Endothelial cell of umbilical vein (primary cell): ENCODE measurements around the gene FAM193B. TPM values are rescaled to one million over a fixed set of nuclear protein-coding genes. Genes with fewer than 3 reads are reported as not detected.

Experiments used
- BruUV-seq: library from RNA; stranded (reverse); fragments of 400-500 nt; replicated peaks from 2 replicates; lab custom pipeline; 2021; lab: Mats Ljungman, UMichigan
- CTCF ChIA-PET: fragments of 300-600, 350-600 bp; sonication (Branson Sonifier 250); formaldehyde crosslinking; loops from one replicate; lab custom pipeline; 2021; ENCODE audit warnings: antibody characterized with exemption, inconsistent platforms; lab: Charles Lee
- POLR2A ChIA-PET: fragments of 300-600, 350-600 bp; sonication (Branson Sonifier 250); formaldehyde crosslinking; loops from one replicate; lab custom pipeline; 2021; ENCODE audit warnings: antibody characterized with exemption, inconsistent platforms; lab: Charles Lee
- DNase-seq: peaks from one replicate; pipeline ENCODE4 v3.0.0-alpha.2; 2011; ENCODE audit warnings: low read depth, low spot score
- FAIRE-seq: peaks from 2 replicates; lab custom pipeline; 2011; peaks lifted over from hg19 to GRCh38; lab: Jason Lieb, UNC
- H2AFZ ChIP-seq: 2 replicates; pipeline ENCODE4 v1.6.0; 2012; ENCODE audit warnings: low read depth, low read length, control low read depth, inconsistent platforms
- H3K27ac ChIP-seq: 2 replicates; pipeline ENCODE4 v1.5.1; 2011; ENCODE audit warnings: low read depth, mild to moderate bottlenecking, control low read depth, low read length, moderate library complexity; ENCODE audit not compliant: insufficient read depth
- H3K27me3 ChIP-seq, 2 experiments: 2 replicates each; pipeline versions ENCODE4 v1.6.0 to v1.6.1; 2011; ENCODE audit warnings: low read length in 2 of 2, mixed read lengths in 1 of 2; ENCODE audit not compliant: control insufficient read depth in 2 of 2, insufficient read depth in 2 of 2
- H3K36me3 ChIP-seq, 2 experiments: 2 replicates in 1 of 2; 3 replicates in 1 of 2; pipeline ENCODE4 v1.5.1; 2011; ENCODE audit warnings: low read length in 2 of 2, mild to moderate bottlenecking in 1 of 2, moderate library complexity in 1 of 2; ENCODE audit not compliant: control insufficient read depth in 2 of 2, insufficient read depth in 2 of 2; ENCODE audit errors: extremely low read depth in 1 of 2
- H3K4me1 ChIP-seq: 3 replicates; pipeline ENCODE4 v1.5.1; 2011; ENCODE audit warnings: mild to moderate bottlenecking, low read length; ENCODE audit not compliant: control insufficient read depth, insufficient read depth; ENCODE audit errors: extremely low read depth
- H3K4me2 ChIP-seq: 2 replicates; pipeline ENCODE4 v1.6.1; 2011; ENCODE audit warnings: low read length, control low read depth, mixed read lengths; ENCODE audit not compliant: insufficient read depth
- H3K4me3 ChIP-seq, 3 experiments: fragments of 200-600 bp in 1 of 3; sonication (generic), shearing (Covaris generic) in 1 of 3; replicated peaks in 1 of 3; 2 replicates each; pipeline ENCODE4 v1.5.1; 2011 to 2016; ENCODE audit warnings: control low read depth in 3 of 3, low read length in 3 of 3, mild to moderate bottlenecking in 2 of 3, inconsistent platforms in 1 of 3, low read depth in 1 of 3, moderate library complexity in 1 of 3; ENCODE audit not compliant: insufficient read depth in 1 of 3
- H3K79me2 ChIP-seq: 2 replicates; pipeline ENCODE4 v1.6.0; 2012; ENCODE audit warnings: low read length, inconsistent platforms; ENCODE audit not compliant: control insufficient read depth, insufficient read depth
- H3K9ac ChIP-seq: replicated peaks from 2 replicates; pipeline ENCODE3; 2011; ENCODE audit warnings: low read length, control low read depth; ENCODE audit not compliant: insufficient read depth; ENCODE audit errors: extremely low read depth
- H3K9me1 ChIP-seq: replicated peaks from 3 replicates; pipeline ENCODE4 v1.6.0; 2011; ENCODE audit warnings: mild to moderate bottlenecking, low read length; ENCODE audit not compliant: control insufficient read depth, insufficient read depth; ENCODE audit errors: extremely low read depth
- H3K9me3 ChIP-seq: replicated peaks from 2 replicates; pipeline ENCODE4 v1.5.1; 2012; ENCODE audit warnings: low read length, inconsistent platforms; ENCODE audit not compliant: control insufficient read depth, insufficient read depth
- H4K20me1 ChIP-seq: replicated peaks from 2 replicates; pipeline ENCODE3; 2011; ENCODE audit warnings: mild to moderate bottlenecking, low read length; ENCODE audit not compliant: control insufficient read depth, insufficient read depth; ENCODE audit errors: extremely low read depth
- EZH2 ChIP-seq: IDR thresholded peaks from 2 replicates; pipeline ENCODE4 v1.6.1; 2012; ENCODE audit warnings: borderline replicate concordance, low read depth, mild to moderate bottlenecking, moderate library complexity, low read length, inconsistent platforms; ENCODE audit not compliant: severe bottlenecking
- FOS ChIP-seq: IDR thresholded peaks from 2 replicates; pipeline ENCODE4 v1.6.1; 2011; ENCODE audit warnings: mild to moderate bottlenecking, low read length, moderate library complexity, borderline replicate concordance; ENCODE audit not compliant: insufficient read depth
- GATA2 ChIP-seq: IDR thresholded peaks from 2 replicates; pipeline ENCODE4 v1.7.0; 2011; ENCODE audit warnings: low read depth, mild to moderate bottlenecking, moderate library complexity, mixed read lengths, low read length; ENCODE audit not compliant: insufficient read length, insufficient read depth
- JUN ChIP-seq: IDR thresholded peaks from 2 replicates; pipeline ENCODE4 v1.6.1; 2011; ENCODE audit warnings: borderline replicate concordance, low read depth; ENCODE audit not compliant: insufficient read length, insufficient read depth
- MAX ChIP-seq: IDR thresholded peaks from 2 replicates; pipeline ENCODE4 v1.6.1; 2011; ENCODE audit not compliant: insufficient read depth, insufficient read length
- MYC ChIP-seq: IDR thresholded peaks from one replicate; pipeline ENCODE4 v1.6.1; 2011; ENCODE audit warnings: mild to moderate bottlenecking, low read depth, low read length
- POLR2A ChIP-seq: IDR thresholded peaks from 2 replicates; pipeline ENCODE4 v1.6.1; 2012; ENCODE audit warnings: low read depth, mild to moderate bottlenecking, control low read depth, low read length
- POLR2AphosphoS5 ChIP-seq: IDR thresholded peaks from 2 replicates; pipeline ENCODE4 v1.6.1; 2012; ENCODE audit warnings: low read depth, mild to moderate bottlenecking, control low read depth, low read length, moderate library complexity; ENCODE audit not compliant: insufficient read depth
- dilution Hi-C: fragments of 300-500 bp; cut with MboI; formaldehyde crosslinking; loops from one replicate; pipeline ENCODE4 v1.15.0; 2019; ENCODE audit warnings: low sequenced_read_pairs; ENCODE audit not compliant: extremely low pct_ligation_motif_present
- intact Hi-C: fragments of 100-400 bp; cut with micrococcal nuclease; formaldehyde crosslinking; loops from one replicate; pipeline ENCODE4 v1.10.0; 2022
- polyA plus RNA-seq, 4 experiments: library from polyadenylated mRNA; depleted of rRNA in 3 of 4; stranded (reverse) in 3 of 4; unstranded in 1 of 4; fragments of >200 nt; gene quantifications; 2 replicates each; pipeline versions ENCODE4 v1.2.1 to v1.2.3, GENCODE V29; 2011 to 2012; ENCODE audit warnings: missing spikeins in 1 of 4
- total RNA-seq: library from RNA; stranded (reverse); gene quantifications from 2 replicates; pipeline ENCODE4 v1.2.3, GENCODE V29; 2021
- TF ChIP-seq, protein P1 (sequence below), 2 donors: IDR thresholded peaks; 1 replicate in 1 of 2; 2 replicates in 1 of 2; pipeline ENCODE4 v1.5.1; 2011; ENCODE audit warnings: low read length in 2 of 2, mild to moderate bottlenecking in 2 of 2, moderate library complexity in 2 of 2, control low read depth in 1 of 2, inconsistent platforms in 1 of 2, low read depth in 1 of 2; ENCODE audit not compliant: insufficient read depth in 1 of 2; ENCODE audit errors: extremely low read depth in 1 of 2

Gene FAM193B
- total and polyA plus RNA-seq, 2 donors (not counting 3 experiments of a cell fraction or from before 2014, with no cell fraction given): 57.9 to 75.7 TPM

GRCh38 chr5:177504086-177505056 is 50.0 kb downstream of the FAM193B start:
- DNase-seq (no peak), FAIRE-seq (no peak)
- peaks cover 0 to 3% of the 10 kb centered on the region in 2 experiments for H3K36me3 ChIP-seq
- no peak overlapping the region for H3K27ac ChIP-seq
- no TSS peak for BruUV-seq
- dilution Hi-C loops: no loop called here
- H3K4me3 ChIP-seq: no peak overlapping the region
- TF ChIP-seq JUN: no peak
- TF ChIP-seq POLR2A: no peak
- no peak for TF ChIP-seq EZH2
- no peak for TF ChIP-seq POLR2AphosphoS5
- no peak for TF ChIP-seq GATA2
- no peak for TF ChIP-seq FOS
- no peak for TF ChIP-seq MAX
- TF ChIP-seq, protein P1, sequence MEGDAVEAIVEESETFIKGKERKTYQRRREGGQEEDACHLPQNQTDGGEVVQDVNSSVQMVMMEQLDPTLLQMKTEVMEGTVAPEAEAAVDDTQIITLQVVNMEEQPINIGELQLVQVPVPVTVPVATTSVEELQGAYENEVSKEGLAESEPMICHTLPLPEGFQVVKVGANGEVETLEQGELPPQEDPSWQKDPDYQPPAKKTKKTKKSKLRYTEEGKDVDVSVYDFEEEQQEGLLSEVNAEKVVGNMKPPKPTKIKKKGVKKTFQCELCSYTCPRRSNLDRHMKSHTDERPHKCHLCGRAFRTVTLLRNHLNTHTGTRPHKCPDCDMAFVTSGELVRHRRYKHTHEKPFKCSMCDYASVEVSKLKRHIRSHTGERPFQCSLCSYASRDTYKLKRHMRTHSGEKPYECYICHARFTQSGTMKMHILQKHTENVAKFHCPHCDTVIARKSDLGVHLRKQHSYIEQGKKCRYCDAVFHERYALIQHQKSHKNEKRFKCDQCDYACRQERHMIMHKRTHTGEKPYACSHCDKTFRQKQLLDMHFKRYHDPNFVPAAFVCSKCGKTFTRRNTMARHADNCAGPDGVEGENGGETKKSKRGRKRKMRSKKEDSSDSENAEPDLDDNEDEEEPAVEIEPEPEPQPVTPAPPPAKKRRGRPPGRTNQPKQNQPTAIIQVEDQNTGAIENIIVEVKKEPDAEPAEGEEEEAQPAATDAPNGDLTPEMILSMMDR (IDR thresholded peaks at IDR 0.05; ENCODE audit: extremely low read depth in 1 of 2, insufficient read depth in 1 of 2, low read depth in 1 of 2, low read length in 2 of 2): no peak
- no peak for TF ChIP-seq MYC
- peaks cover 6% of the 10 kb centered on the region for H3K4me1 ChIP-seq
- no peaks in the 10 kb centered on the region for H4K20me1 ChIP-seq
- H3K27me3 ChIP-seq: no peaks in the 10 kb centered on the region
- H3K9me3 ChIP-seq: no peaks in the 10 kb centered on the region
- H2AFZ ChIP-seq: no peak overlapping the region
- ChIA-PET CTCF (interaction anchor here (1.2 to 4.8 kb wide), 4 partner anchors 13 to 101 kb away, joined by 7 to 58 read pairs (median 37); no protein-coding TSS in a partner anchor), POLR2A (no interaction called here)
- no peak overlapping the region for H3K4me2 ChIP-seq
- H3K9me1 ChIP-seq: no peaks in the 10 kb centered on the region
- intact Hi-C loops: no loop called here
- no peaks in the 10 kb centered on the region for H3K79me2 ChIP-seq
- no peak overlapping the region for H3K9ac ChIP-seq
